SK-N-SH (cell line): ENCODE measurements around the gene AUTS2. TPM values are rescaled to one million over a fixed set of nuclear protein-coding genes. Genes with fewer than 3 reads are reported as not detected.

Experiments used
- CTCF ChIA-PET: fragments of 300-600, 350-600 bp; formaldehyde crosslinking; extraction: SDS; loops from one replicate; lab custom pipeline; 2021; lab: Yijun Ruan, JAX
- POLR2A ChIA-PET: fragments of 350-600 bp; sonication (Branson Sonifier 250); formaldehyde crosslinking; extraction: SDS; loops from one replicate; lab custom pipeline; 2020; ENCODE audit warnings: antibody characterized with exemption, inconsistent platforms; lab: Yijun Ruan, JAX
- DNase-seq: peaks from one replicate; pipeline ENCODE4 v3.0.0; 2012
- H2AFZ ChIP-seq: fragments of 200-600 bp; sonication (generic); 2 replicates; pipeline ENCODE4 v1.8.1; 2016; ENCODE audit warnings: antibody characterized with exemption, mild to moderate bottlenecking, low read depth
- H3F3A ChIP-seq: fragments of 200-600 bp; sonication (generic); replicated peaks from 2 replicates; pipeline ENCODE3; 2016; ENCODE audit warnings: antibody characterized with exemption, mild to moderate bottlenecking; ENCODE audit not compliant: insufficient read depth
- H3K27ac ChIP-seq, 2 experiments: fragments of 200-500 bp in 1 of 2; fragments of 200-600 bp in 1 of 2; sonication (Bioruptor generic) in 1 of 2; sonication (generic), shearing (Covaris generic) in 1 of 2; 2 replicates each; pipeline versions ENCODE4 v1.5.1 to v1.6.1; 2014 to 2016; ENCODE audit warnings: low read depth in 2 of 2, inconsistent platforms in 1 of 2, low read length in 1 of 2, mild to moderate bottlenecking in 1 of 2, mixed read lengths in 1 of 2
- H3K27me3 ChIP-seq: fragments of 200-600 bp; sonication (generic), shearing (Covaris generic); 2 replicates; pipeline ENCODE4 v1.6.1; 2016; ENCODE audit warnings: mixed run types; ENCODE audit not compliant: insufficient read depth
- H3K36me3 ChIP-seq, 2 experiments: fragments of 200-500 bp in 1 of 2; fragments of 200-600 bp in 1 of 2; sonication (Bioruptor generic) in 1 of 2; sonication (generic) in 1 of 2; replicated peaks in 1 of 2; 2 replicates each; pipeline versions ENCODE3 to v1.5.1; 2014 to 2016; ENCODE audit warnings: low read length in 1 of 2, mild to moderate bottlenecking in 1 of 2; ENCODE audit not compliant: insufficient read depth in 2 of 2, control insufficient read depth in 1 of 2
- H3K4me1 ChIP-seq, 2 experiments: fragments of 200-500 bp in 1 of 2; fragments of 200-600 bp in 1 of 2; sonication (Bioruptor generic) in 1 of 2; sonication (generic), shearing (Covaris generic) in 1 of 2; 2 replicates each; pipeline versions ENCODE4 v1.5.1 to v1.6.1; 2014 to 2016; ENCODE audit warnings: low read depth in 1 of 2, low read length in 1 of 2, mixed run types in 1 of 2; ENCODE audit not compliant: insufficient read depth in 2 of 2, control insufficient read depth in 1 of 2
- H3K4me2 ChIP-seq: fragments of 200-600 bp; sonication (generic), shearing (Covaris generic); 2 replicates; pipeline ENCODE4 v1.6.1; 2017; ENCODE audit warnings: mixed run types
- H3K4me3 ChIP-seq, 2 experiments: fragments of 200-500 bp in 1 of 2; fragments of 200-600 bp in 1 of 2; sonication (Bioruptor generic) in 1 of 2; sonication (generic), shearing (Covaris generic) in 1 of 2; 2 replicates each; pipeline versions ENCODE4 v1.5.1 to v1.8.1; 2014 to 2016; ENCODE audit warnings: low read depth in 2 of 2, inconsistent platforms in 1 of 2, low read length in 1 of 2, mild to moderate bottlenecking in 1 of 2, mixed read lengths in 1 of 2, moderate library complexity in 1 of 2
- H3K79me2 ChIP-seq: fragments of 200-600 bp; sonication (generic); 2 replicates; pipeline ENCODE4 v1.8.1; 2017; ENCODE audit warnings: mild to moderate bottlenecking; ENCODE audit not compliant: insufficient read depth
- H3K9ac ChIP-seq: fragments of 200-600 bp; sonication (generic); 2 replicates; pipeline ENCODE4 v1.6.1; 2017; ENCODE audit warnings: mixed run types
- H3K9me2 ChIP-seq: fragments of 200-600 bp; sonication (generic); 2 replicates; pipeline ENCODE4 v1.6.1; 2017; ENCODE audit warnings: mixed run types
- H3K9me3 ChIP-seq: fragments of 200-600 bp; sonication (generic); 2 replicates; pipeline ENCODE4 v1.6.1; 2017; ENCODE audit warnings: mixed run types, mild to moderate bottlenecking, moderate library complexity
- H4K20me1 ChIP-seq: fragments of 200-600 bp; sonication (generic); 2 replicates; pipeline ENCODE4 v1.6.1; 2017; ENCODE audit warnings: mild to moderate bottlenecking, mixed run types; ENCODE audit not compliant: insufficient read depth
- CHD2 ChIP-seq: fragments of 150-350 bp; IDR thresholded peaks from 2 replicates; pipeline ENCODE4 v1.6.1; 2018; ENCODE audit warnings: low read length; ENCODE audit not compliant: partially characterized antibody
- EZH2phosphoT487 ChIP-seq: fragments of 200-600 bp; sonication (generic); IDR thresholded peaks from 2 replicates; pipeline ENCODE4 v1.6.1; 2017; ENCODE audit warnings: low read depth, mixed run types, mild to moderate bottlenecking, antibody characterized with exemption, moderate library complexity, borderline replicate concordance
- GABPA ChIP-seq: IDR thresholded peaks from 2 replicates; pipeline ENCODE4 v1.4.0; 2012; ENCODE audit warnings: low read depth, mild to moderate bottlenecking
- GATA2 ChIP-seq: sonication (generic); formaldehyde crosslinking; IDR thresholded peaks from 2 replicates; pipeline ENCODE4 v1.5.0; 2020; ENCODE audit warnings: mild to moderate bottlenecking, missing genetic modification reagents
- JUND ChIP-seq: IDR thresholded peaks from 2 replicates; pipeline ENCODE4 v1.4.0; 2012
- MEF2A ChIP-seq: IDR thresholded peaks from 2 replicates; pipeline ENCODE4 v1.4.0; 2012; ENCODE audit warnings: low read depth, borderline replicate concordance
- NFIC ChIP-seq: IDR thresholded peaks from 2 replicates; pipeline ENCODE4 v1.4.0; 2012; ENCODE audit warnings: borderline replicate concordance
- NRF1 ChIP-seq: IDR thresholded peaks from 2 replicates; pipeline ENCODE4 v1.6.1; 2012; ENCODE audit warnings: low read depth, mild to moderate bottlenecking, low read length
- POLR2AphosphoS5 ChIP-seq: IDR thresholded peaks from 2 replicates; pipeline ENCODE4 v1.6.1; 2012; ENCODE audit warnings: low read depth, low read length
- RAD21 ChIP-seq: IDR thresholded peaks from 2 replicates; pipeline ENCODE4 v1.6.1; 2012; ENCODE audit warnings: mild to moderate bottlenecking, low read length
- RFX5 ChIP-seq: IDR thresholded peaks from 2 replicates; pipeline ENCODE4 v1.6.1; 2012; ENCODE audit warnings: mild to moderate bottlenecking, improper control_type of control experiment, low read length
- SIN3A ChIP-seq: IDR thresholded peaks from 2 replicates; pipeline ENCODE4 v1.6.1; 2012; ENCODE audit warnings: low read depth, mild to moderate bottlenecking, low read length, moderate library complexity, borderline replicate concordance
- YY1 ChIP-seq: IDR thresholded peaks from 2 replicates; pipeline ENCODE4 v1.4.0; 2012; ENCODE audit warnings: low read depth, mild to moderate bottlenecking
- WGBS: methylation state at CpG from one replicate; pipeline ENCODE4 v1.1.6; 2017; ENCODE audit warnings: low lambda C conversion rate; 5-methylcytosine and 5-hydroxymethylcytosine counted together
- polyA plus RNA-seq, 3 experiments: library from polyadenylated mRNA; depleted of rRNA; stranded (reverse); fragments of >200 nt; gene quantifications; 2 replicates each; pipeline ENCODE4 v1.2.3, GENCODE V29; 2012
- TF ChIP-seq, protein P1 (sequence below): fragments of 150-350 bp; IDR thresholded peaks from 2 replicates; pipeline ENCODE4 v1.6.1; 2016; ENCODE audit warnings: mild to moderate bottlenecking, low read depth, low read length
- TF ChIP-seq, protein P2 (sequence below): IDR thresholded peaks from 2 replicates; pipeline ENCODE4; 2012
- TF ChIP-seq, protein P3 (sequence below): IDR thresholded peaks from 2 replicates; pipeline ENCODE4 v1.6.1; 2012; ENCODE audit warnings: mild to moderate bottlenecking, low read depth, low read length, moderate library complexity

Gene AUTS2
- polyA plus RNA-seq, 1 of the 3 experiments (the other 2 are of a cell fraction): 15.6 TPM

DNA sequence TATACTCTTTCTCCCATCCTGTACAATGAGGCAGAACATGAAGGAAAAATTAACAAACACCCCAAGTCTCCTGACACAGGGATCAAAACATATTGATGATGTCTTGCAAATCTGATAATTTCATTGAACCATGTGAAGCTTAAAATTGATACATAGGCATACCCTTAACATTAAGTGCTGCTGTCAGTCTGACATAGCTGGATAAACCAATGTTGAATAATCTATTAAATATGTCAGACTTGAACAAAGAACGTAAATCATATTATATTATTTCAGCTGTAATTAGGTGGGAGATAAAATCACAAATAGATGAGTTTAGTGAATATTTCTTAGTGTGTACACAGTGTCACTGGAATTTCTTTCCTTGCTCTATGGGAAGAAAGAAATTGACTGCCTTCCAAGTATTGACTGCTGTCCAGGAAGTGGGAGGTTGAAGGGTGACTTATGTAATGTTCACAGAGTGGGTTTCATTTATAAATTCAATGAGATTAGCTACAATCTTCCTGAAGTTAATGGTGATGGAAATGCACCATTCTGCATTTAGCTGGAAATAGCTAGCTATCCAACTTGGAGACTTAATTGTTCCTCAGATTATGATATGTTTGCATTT lies 170.8 kb downstream of the AUTS2 start:
- WGBS: 52% methylated on average over 1 of the region's 1 CpG
- ChIA-PET CTCF (interaction anchor here (0.6 to 0.9 kb wide), 2 partner anchors 9 to 74 kb away, joined by 3 read pairs; no protein-coding TSS in a partner anchor), POLR2A (no interaction called here)
- Histone ChIP-seq H3K27me3 (no peaks in the 10 kb centered on the region), H3F3A (no peaks in the 10 kb centered on the region), H3K79me2 (0 out of 2 replicates have a peak, but pooled peaks cover 5% of the 10 kb centered on the region), H3K36me3 (no peaks in the 10 kb centered on the region), H4K20me1 (peaks cover 27% of the 10 kb centered on the region), H3K9ac (no peak overlapping the region), H3K9me2 (no peaks in the 10 kb centered on the region), H3K27ac (peak overlapping the region in 1 of 2 experiments; percentile 29; a peak in 1 of 4 replicates), H3K4me2 (no peak overlapping the region), H3K4me1 (peaks cover 11 to 17% of the 10 kb centered on the region in 2 experiments; a peak in 3 of 4 replicates), H2AFZ (no peak overlapping the region), H3K4me3 (no peak overlapping the region), H3K9me3 (no peaks in the 10 kb centered on the region)
- TF ChIP-seq MEF2A (no peak), POLR2AphosphoS5 (no peak), RFX5 (no peak), NFIC (peak; percentile 32; the same call in 1 of the 2 replicates), JUND (0 out of 2 replicates have a peak, but pooled peaks have one; percentile 25), CHD2 (no peak)
- TF ChIP-seq, protein P1, sequence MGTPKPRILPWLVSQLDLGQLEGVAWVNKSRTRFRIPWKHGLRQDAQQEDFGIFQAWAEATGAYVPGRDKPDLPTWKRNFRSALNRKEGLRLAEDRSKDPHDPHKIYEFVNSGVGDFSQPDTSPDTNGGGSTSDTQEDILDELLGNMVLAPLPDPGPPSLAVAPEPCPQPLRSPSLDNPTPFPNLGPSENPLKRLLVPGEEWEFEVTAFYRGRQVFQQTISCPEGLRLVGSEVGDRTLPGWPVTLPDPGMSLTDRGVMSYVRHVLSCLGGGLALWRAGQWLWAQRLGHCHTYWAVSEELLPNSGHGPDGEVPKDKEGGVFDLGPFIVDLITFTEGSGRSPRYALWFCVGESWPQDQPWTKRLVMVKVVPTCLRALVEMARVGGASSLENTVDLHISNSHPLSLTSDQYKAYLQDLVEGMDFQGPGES: no peak
- DNase-seq: no peak

DNA sequence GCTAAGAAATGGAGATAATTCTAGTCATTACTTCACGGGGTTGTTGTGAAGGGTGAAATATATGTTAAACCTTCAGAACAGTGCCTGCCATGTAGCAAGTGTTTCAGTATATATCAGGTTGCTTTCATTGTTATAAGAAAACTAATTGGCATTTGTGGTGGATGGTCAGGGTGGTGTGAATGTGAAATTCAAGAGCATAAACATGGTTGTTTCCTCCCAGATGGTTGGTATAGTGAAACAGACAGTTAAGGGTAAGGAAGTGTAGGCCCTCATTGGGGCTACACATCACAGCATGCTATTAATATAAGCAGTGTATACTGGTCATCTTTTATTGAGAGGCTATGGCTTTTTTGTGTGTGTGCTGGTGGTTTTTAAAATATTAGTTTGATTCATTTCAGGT lies 171.6 kb downstream of the AUTS2 start:
- ChIA-PET CTCF (interaction anchor here (0.6 kb wide), 1 partner anchor 73 kb away, joined by 3 read pairs; no protein-coding TSS in a partner anchor), POLR2A (no interaction called here)
- DNase-seq: no peak
- no peaks in the 10 kb centered on the region for H3K9me2 ChIP-seq
- peaks cover 11 to 17% of the 10 kb centered on the region in 2 experiments; a peak in 3 of 4 replicates for H3K4me1 ChIP-seq
- no peak overlapping the region for H3K4me3 ChIP-seq
- TF ChIP-seq, protein P2, sequence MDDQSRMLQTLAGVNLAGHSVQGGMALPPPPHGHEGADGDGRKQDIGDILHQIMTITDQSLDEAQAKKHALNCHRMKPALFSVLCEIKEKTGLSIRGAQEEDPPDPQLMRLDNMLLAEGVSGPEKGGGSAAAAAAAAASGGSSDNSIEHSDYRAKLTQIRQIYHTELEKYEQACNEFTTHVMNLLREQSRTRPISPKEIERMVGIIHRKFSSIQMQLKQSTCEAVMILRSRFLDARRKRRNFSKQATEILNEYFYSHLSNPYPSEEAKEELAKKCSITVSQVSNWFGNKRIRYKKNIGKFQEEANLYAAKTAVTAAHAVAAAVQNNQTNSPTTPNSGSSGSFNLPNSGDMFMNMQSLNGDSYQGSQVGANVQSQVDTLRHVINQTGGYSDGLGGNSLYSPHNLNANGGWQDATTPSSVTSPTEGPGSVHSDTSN: no peak
- no peak for TF ChIP-seq YY1
- no peak for TF ChIP-seq EZH2phosphoT487
- TF ChIP-seq, protein P3, sequence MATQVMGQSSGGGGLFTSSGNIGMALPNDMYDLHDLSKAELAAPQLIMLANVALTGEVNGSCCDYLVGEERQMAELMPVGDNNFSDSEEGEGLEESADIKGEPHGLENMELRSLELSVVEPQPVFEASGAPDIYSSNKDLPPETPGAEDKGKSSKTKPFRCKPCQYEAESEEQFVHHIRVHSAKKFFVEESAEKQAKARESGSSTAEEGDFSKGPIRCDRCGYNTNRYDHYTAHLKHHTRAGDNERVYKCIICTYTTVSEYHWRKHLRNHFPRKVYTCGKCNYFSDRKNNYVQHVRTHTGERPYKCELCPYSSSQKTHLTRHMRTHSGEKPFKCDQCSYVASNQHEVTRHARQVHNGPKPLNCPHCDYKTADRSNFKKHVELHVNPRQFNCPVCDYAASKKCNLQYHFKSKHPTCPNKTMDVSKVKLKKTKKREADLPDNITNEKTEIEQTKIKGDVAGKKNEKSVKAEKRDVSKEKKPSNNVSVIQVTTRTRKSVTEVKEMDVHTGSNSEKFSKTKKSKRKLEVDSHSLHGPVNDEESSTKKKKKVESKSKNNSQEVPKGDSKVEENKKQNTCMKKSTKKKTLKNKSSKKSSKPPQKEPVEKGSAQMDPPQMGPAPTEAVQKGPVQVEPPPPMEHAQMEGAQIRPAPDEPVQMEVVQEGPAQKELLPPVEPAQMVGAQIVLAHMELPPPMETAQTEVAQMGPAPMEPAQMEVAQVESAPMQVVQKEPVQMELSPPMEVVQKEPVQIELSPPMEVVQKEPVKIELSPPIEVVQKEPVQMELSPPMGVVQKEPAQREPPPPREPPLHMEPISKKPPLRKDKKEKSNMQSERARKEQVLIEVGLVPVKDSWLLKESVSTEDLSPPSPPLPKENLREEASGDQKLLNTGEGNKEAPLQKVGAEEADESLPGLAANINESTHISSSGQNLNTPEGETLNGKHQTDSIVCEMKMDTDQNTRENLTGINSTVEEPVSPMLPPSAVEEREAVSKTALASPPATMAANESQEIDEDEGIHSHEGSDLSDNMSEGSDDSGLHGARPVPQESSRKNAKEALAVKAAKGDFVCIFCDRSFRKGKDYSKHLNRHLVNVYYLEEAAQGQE: no peak
- TF ChIP-seq NRF1: no peak
- no peak for TF ChIP-seq RAD21
- TF ChIP-seq GATA2 (CRISPR knock-in tag): no peak
- no peak for TF ChIP-seq SIN3A
- TF ChIP-seq GABPA: no peak
- TF ChIP-seq POLR2AphosphoS5: no peak
- TF ChIP-seq RFX5: no peak
- no peak for TF ChIP-seq MEF2A
- no peak overlapping the region for H3K9ac ChIP-seq
- peak overlapping the region in 1 of 2 experiments; percentile 29; a peak in 1 of 4 replicates for H3K27ac ChIP-seq
- H4K20me1 ChIP-seq: peaks cover 27% of the 10 kb centered on the region
- no peaks in the 10 kb centered on the region for H3K36me3 ChIP-seq
- 0 out of 2 replicates have a peak, but pooled peaks cover 5% of the 10 kb centered on the region for H3K79me2 ChIP-seq
- no peaks in the 10 kb centered on the region for H3K27me3 ChIP-seq
- whole genome bisulfite sequencing: 82% methylated on average over 1 of the region's 1 CpG
- H2AFZ ChIP-seq: no peak overlapping the region
- no peaks in the 10 kb centered on the region for H3F3A ChIP-seq
- H3K9me3 ChIP-seq: no peaks in the 10 kb centered on the region
- no peak overlapping the region for H3K4me2 ChIP-seq
